ENCODE measurements around the gene WNT8B.

WNT8B gene

GRCh38 chr10:100462709-100463108 is at the start of gene WNT8B:
TSS of gene WNT8B (plus strand) at chr10:100463009. CDS start at chr10:100463169, 160 bp downstream.
- DNase-seq (ENCODE audit: low read depth in 2 of 2), result no peak

- DNase-seq (ENCODE audit: low read depth in 2 of 2), result no peak
These were observed 49.6 kb upstream of the WNT8B start for GRCh38 chr10:100413173-100413572.

- DNase-seq (ENCODE audit: low read depth in 2 of 2), result no peak
These were observed 42.8 kb upstream of the WNT8B start for GRCh38 chr10:100419911-100420449.

- no peak for DNase-seq (ENCODE audit: low read depth in 2 of 2)
These were observed 35.4 kb upstream of the WNT8B start for GRCh38 chr10:100427374-100427773.

GRCh38 chr10:100433253-100434240 is 29.3 kb upstream of the WNT8B start:
- DNase-seq (ENCODE audit: low read depth in 2 of 2), result peak; percentile 80 to 84

- no peak for DNase-seq (ENCODE audit: low read depth in 2 of 2)
These were observed 26.6 kb upstream of the WNT8B start for GRCh38 chr10:100436255-100436654.

- no peak for DNase-seq (ENCODE audit: low read depth in 2 of 2)
These were observed 24.0 kb upstream of the WNT8B start for GRCh38 chr10:100438674-100439315.

- no peak for DNase-seq (ENCODE audit: low read depth in 2 of 2)
These were observed 20.3 kb upstream of the WNT8B start for GRCh38 chr10:100442548-100442947.

GRCh38 chr10:100446130-100446761 is 16.6 kb upstream of the WNT8B start:
- DNase-seq (ENCODE audit: low read depth in 2 of 2), result no peak

- no peak for DNase-seq (ENCODE audit: low read depth in 2 of 2)
These were observed 15.1 kb upstream of the WNT8B start for GRCh38 chr10:100447663-100448062.

GRCh38 chr10:100448951-100449350 is 13.9 kb upstream of the WNT8B start:
- DNase-seq (ENCODE audit: low read depth in 2 of 2), result no peak

GRCh38 chr10:100468322-100468721 is 5.5 kb downstream of the WNT8B start:
- no peak for DNase-seq (ENCODE audit: low read depth in 2 of 2)

- no peak for DNase-seq (ENCODE audit: low read depth in 2 of 2)
These were observed 6.2 kb downstream of the WNT8B start for GRCh38 chr10:100468978-100469377.

GRCh38 chr10:100469756-100470155 is 6.9 kb downstream of the WNT8B start:
- DNase-seq (ENCODE audit: low read depth in 2 of 2), result no peak

- DNase-seq (ENCODE audit: low read depth in 2 of 2), result no peak
These were observed 7.6 kb downstream of the WNT8B start for GRCh38 chr10:100470367-100470766.

- no peak for DNase-seq (ENCODE audit: low read depth in 2 of 2)
These were observed 15.2 kb downstream of the WNT8B start for GRCh38 chr10:100477970-100478369.

GRCh38 chr10:100479037-100479436 is 16.2 kb downstream of the WNT8B start:
- DNase-seq (ENCODE audit: low read depth in 2 of 2), result no peak

GRCh38 chr10:100480002-100480401 is 17.2 kb downstream of the WNT8B start:
- no peak for DNase-seq (ENCODE audit: low read depth in 2 of 2)

- peak; percentile 72 to 78 for DNase-seq (ENCODE audit: low read depth in 2 of 2)
These were observed 18.8 kb downstream of the WNT8B start for GRCh38 chr10:100481462-100482081.

- DNase-seq (ENCODE audit: low read depth in 2 of 2), result peak; percentile 47 to 56
These were observed 19.5 kb downstream of the WNT8B start for GRCh38 chr10:100482181-100482833.

- no peak for DNase-seq (ENCODE audit: low read depth in 2 of 2)
These were observed 20.0 kb downstream of the WNT8B start for GRCh38 chr10:100482834-100483185.
